Glutamatergic neuron (in vitro differentiated cells): ENCODE measurements around the gene BLM. TPM values are rescaled to one million over a fixed set of nuclear protein-coding genes. Genes with fewer than 3 reads are reported as not detected.
"Not testable (repeated sequence)": the region's sequence is repeated elsewhere in the genome, so short reads cannot be mapped to it uniquely, and the experiment has no call there.

Experiments used
- DNase-seq: peaks from one replicate; pipeline ENCODE4 v3.0.0; 2022
- H3K27ac Mint-ChIP-seq: one replicate; pipeline ENCODE4 v1.8.0; 2020; ENCODE audit warnings: mild to moderate bottlenecking, mixed read lengths, inconsistent platforms; ENCODE audit not compliant: unreplicated experiment
- H3K27me3 Mint-ChIP-seq: one replicate; pipeline ENCODE4 v1.8.0; 2020; ENCODE audit warnings: mild to moderate bottlenecking, moderate library complexity, mixed read lengths, inconsistent platforms; ENCODE audit not compliant: unreplicated experiment
- H3K36me3 Mint-ChIP-seq: one replicate; pipeline ENCODE4 v1.8.0; 2020; ENCODE audit warnings: mild to moderate bottlenecking, mixed read lengths, inconsistent platforms; ENCODE audit not compliant: unreplicated experiment
- H3K4me1 Mint-ChIP-seq: one replicate; pipeline ENCODE4 v1.8.0; 2020; ENCODE audit warnings: mild to moderate bottlenecking, low read depth, mixed read lengths, inconsistent platforms; ENCODE audit not compliant: unreplicated experiment
- H3K4me3 Mint-ChIP-seq: one replicate; pipeline ENCODE4 v1.8.0; 2020; ENCODE audit warnings: mild to moderate bottlenecking, mixed read lengths, inconsistent platforms; ENCODE audit not compliant: unreplicated experiment
- H3K9me3 Mint-ChIP-seq: one replicate; pipeline ENCODE4 v1.8.0; 2020; ENCODE audit warnings: mild to moderate bottlenecking, moderate library complexity, mixed read lengths, inconsistent platforms; ENCODE audit not compliant: unreplicated experiment
- total RNA-seq: library from RNA; stranded (reverse); fragmentation: NEBNext Ultra II Directional; extraction: Animal tissue kit (Norgen Biotek cat#: 25700); gene quantifications from one replicate; pipeline ENCODE4 v1.2.1, GENCODE V29; 2021; ENCODE audit not compliant: unreplicated experiment
- TF ChIP-seq, protein P1 (sequence below): fragments of 200-600 bp; sonication (generic); IDR thresholded peaks from one replicate; pipeline ENCODE4 v1.5.0; 2021; ENCODE audit not compliant: partially characterized antibody, unreplicated experiment

Gene BLM
- total RNA-seq, 1 donor from 2014 or later = 5.4 TPM

- H3K4me3 Mint-ChIP-seq = no peak overlapping the region
- no peaks in the 10 kb centered on the region for H3K4me1 Mint-ChIP-seq
- no peaks in the 10 kb centered on the region for H3K36me3 Mint-ChIP-seq
- TF ChIP-seq, protein P1, sequence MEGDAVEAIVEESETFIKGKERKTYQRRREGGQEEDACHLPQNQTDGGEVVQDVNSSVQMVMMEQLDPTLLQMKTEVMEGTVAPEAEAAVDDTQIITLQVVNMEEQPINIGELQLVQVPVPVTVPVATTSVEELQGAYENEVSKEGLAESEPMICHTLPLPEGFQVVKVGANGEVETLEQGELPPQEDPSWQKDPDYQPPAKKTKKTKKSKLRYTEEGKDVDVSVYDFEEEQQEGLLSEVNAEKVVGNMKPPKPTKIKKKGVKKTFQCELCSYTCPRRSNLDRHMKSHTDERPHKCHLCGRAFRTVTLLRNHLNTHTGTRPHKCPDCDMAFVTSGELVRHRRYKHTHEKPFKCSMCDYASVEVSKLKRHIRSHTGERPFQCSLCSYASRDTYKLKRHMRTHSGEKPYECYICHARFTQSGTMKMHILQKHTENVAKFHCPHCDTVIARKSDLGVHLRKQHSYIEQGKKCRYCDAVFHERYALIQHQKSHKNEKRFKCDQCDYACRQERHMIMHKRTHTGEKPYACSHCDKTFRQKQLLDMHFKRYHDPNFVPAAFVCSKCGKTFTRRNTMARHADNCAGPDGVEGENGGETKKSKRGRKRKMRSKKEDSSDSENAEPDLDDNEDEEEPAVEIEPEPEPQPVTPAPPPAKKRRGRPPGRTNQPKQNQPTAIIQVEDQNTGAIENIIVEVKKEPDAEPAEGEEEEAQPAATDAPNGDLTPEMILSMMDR = no peak
- peaks cover 2% of the 10 kb centered on the region for H3K27me3 Mint-ChIP-seq
- H3K27ac Mint-ChIP-seq = no peak overlapping the region
- DNase-seq = no peak
- H3K9me3 Mint-ChIP-seq = no peaks in the 10 kb centered on the region
Observed at GRCh38 chr15:90735923-90736322, 18.8 kb downstream of the BLM start.

DNA sequence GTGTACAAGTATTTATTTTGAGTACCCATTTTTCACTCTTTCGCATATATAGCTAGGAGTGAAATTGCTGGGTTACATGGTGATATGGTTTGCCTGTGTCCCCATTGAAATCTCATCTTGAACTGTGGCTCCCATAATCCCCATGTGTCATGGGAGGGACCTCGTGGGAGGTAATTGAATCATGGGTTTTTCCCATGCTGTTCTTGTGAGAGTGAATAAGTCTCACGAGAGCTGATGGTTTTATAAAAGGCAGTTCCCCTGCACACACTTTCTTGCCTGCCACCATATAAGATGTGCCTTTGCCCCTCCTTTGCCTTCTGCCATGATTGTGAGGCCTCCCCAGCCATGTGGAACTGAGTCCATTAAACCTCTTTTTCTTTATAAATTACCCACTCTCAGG lies 23.4 kb downstream of the BLM start:
- not testable (repeated sequence) for H3K27ac Mint-ChIP-seq, DNase-seq, H3K4me1 Mint-ChIP-seq, H3K4me3 Mint-ChIP-seq, H3K9me3 Mint-ChIP-seq, H3K27me3 Mint-ChIP-seq, H3K36me3 Mint-ChIP-seq

GRCh38 chr15:90742087-90742486 lies 24.9 kb downstream of the BLM start:
- TF ChIP-seq, protein P1 = no peak
- H3K36me3 Mint-ChIP-seq = no peaks in the 10 kb centered on the region
- H3K27me3 Mint-ChIP-seq = no peaks in the 10 kb centered on the region
- no peaks in the 10 kb centered on the region for H3K4me1 Mint-ChIP-seq
- no peak overlapping the region for H3K4me3 Mint-ChIP-seq
- no peak overlapping the region for H3K27ac Mint-ChIP-seq
- no peak for DNase-seq
- H3K9me3 Mint-ChIP-seq = no peaks in the 10 kb centered on the region

DNA sequence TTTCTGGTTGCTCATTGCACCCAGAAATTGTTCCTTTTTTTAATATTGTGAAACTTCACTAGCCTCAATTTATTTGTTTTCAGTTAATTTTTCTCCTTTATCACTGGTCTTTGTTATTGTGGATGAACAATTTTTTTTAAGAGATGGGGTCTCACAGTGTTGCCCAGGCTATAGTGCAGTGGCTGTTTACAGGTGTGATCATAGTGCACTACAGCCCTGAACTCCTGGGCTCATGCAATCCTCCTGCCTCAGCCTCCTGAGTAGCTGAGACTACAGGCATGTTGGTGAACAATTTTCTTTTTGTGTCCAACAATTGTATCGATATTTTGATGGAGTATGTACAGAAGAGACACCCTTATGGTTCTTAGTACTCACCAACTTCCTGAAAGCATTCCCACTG lies 26.3 kb downstream of the BLM start:
- no peaks in the 10 kb centered on the region for H3K9me3 Mint-ChIP-seq
- H3K4me1 Mint-ChIP-seq = no peaks in the 10 kb centered on the region
- H3K27ac Mint-ChIP-seq = no peak overlapping the region
- H3K36me3 Mint-ChIP-seq = no peaks in the 10 kb centered on the region
- no peaks in the 10 kb centered on the region for H3K27me3 Mint-ChIP-seq
- H3K4me3 Mint-ChIP-seq = no peak overlapping the region
- TF ChIP-seq, protein P1 = no peak
- no peak for DNase-seq

GRCh38 chr15:90744759-90745402 lies 27.7 kb downstream of the BLM start:
- H3K36me3 Mint-ChIP-seq = no peaks in the 10 kb centered on the region
- TF ChIP-seq, protein P1 = no peak
- no peaks in the 10 kb centered on the region for H3K27me3 Mint-ChIP-seq
- no peak for DNase-seq
- H3K4me3 Mint-ChIP-seq = no peak overlapping the region
- H3K9me3 Mint-ChIP-seq = no peaks in the 10 kb centered on the region
- no peaks in the 10 kb centered on the region for H3K4me1 Mint-ChIP-seq
- no peak overlapping the region for H3K27ac Mint-ChIP-seq
